HepG2 (cell line): ENCODE data around the gene GRIP2. TPM values are rescaled to one million over a fixed set of nuclear protein-coding genes. Genes with fewer than 3 reads are reported as not detected.

ENCODE experiments used
- ATAC-seq: fragments of 200-7000 bp; cut with Tn5 transposase; 3 replicates; pipeline ENCODE4 v1.9.1; 2020; ENCODE audit warnings: mild to moderate bottlenecking, moderate library complexity
- BruUV-seq: library from RNA; stranded (reverse); fragments of 400-500 nt; replicated peaks from 2 replicates; lab custom pipeline; 2021; lab: Mats Ljungman, UMichigan
- CTCF ChIA-PET: fragments of 300-600 bp; formaldehyde crosslinking; extraction: SDS; loops from one replicate; lab custom pipeline; 2021; ENCODE audit warnings: low total read pairs, inconsistent platforms, low intra/inter-chr PET ratio; lab: Yijun Ruan, JAX
- POLR2A ChIA-PET: fragments of 350-600 bp; sonication (Branson Sonifier 250); formaldehyde crosslinking; loops from one replicate; lab custom pipeline; 2020; ENCODE audit warnings: antibody characterized with exemption, inconsistent platforms; lab: Yijun Ruan, JAX
- DNase-seq: peaks from one replicate; pipeline ENCODE4 v3.0.0-alpha.2; 2015; ENCODE audit warnings: low spot score
- FAIRE-seq: peaks from 3 replicates; lab custom pipeline; 2011; peaks lifted over from hg19 to GRCh38; lab: Jason Lieb, UNC
- H2AFZ ChIP-seq: one replicate; pipeline ENCODE4 v1.6.1; 2011; ENCODE audit warnings: low read length, inconsistent platforms
- H3K27ac ChIP-seq: fragments of 300-600 bp; 3 replicates; pipeline ENCODE4 v1.8.0; 2011; ENCODE audit warnings: mixed run types, mild to moderate bottlenecking, mixed read lengths, low read length, inconsistent platforms; ENCODE audit not compliant: insufficient read depth; ENCODE audit errors: extremely low read length
- H3K27me3 ChIP-seq, 2 experiments: fragments of 200-600 bp in 1 of 2; 2 replicates in 1 of 2; 3 replicates in 1 of 2; pipeline versions ENCODE4 v1.6.0 to v1.8.0; 2011; ENCODE audit warnings: low read length in 2 of 2, mild to moderate bottlenecking in 2 of 2, moderate library complexity in 2 of 2, inconsistent platforms in 1 of 2; ENCODE audit not compliant: insufficient read depth in 2 of 2, control insufficient read depth in 1 of 2
- H3K36me3 ChIP-seq, 2 experiments: fragments of 200-600 bp in 1 of 2; replicated peaks in 1 of 2; 2 replicates in 1 of 2; 3 replicates in 1 of 2; pipeline versions ENCODE4 v1.5.1 to v1.8.0; 2011; ENCODE audit warnings: low read length in 2 of 2, inconsistent platforms in 1 of 2; ENCODE audit not compliant: insufficient read depth in 2 of 2, control insufficient read depth in 1 of 2
- H3K4me1 ChIP-seq: 2 replicates; pipeline ENCODE4 v1.5.1; 2012; ENCODE audit warnings: low read length, inconsistent platforms; ENCODE audit not compliant: insufficient read depth
- H3K4me2 ChIP-seq: 2 replicates; pipeline ENCODE4 v1.6.0; 2011; ENCODE audit warnings: low read depth, low read length, inconsistent platforms
- H3K4me3 ChIP-seq, 3 experiments: fragments of 200-600 bp in 1 of 3; sonication (generic), shearing (Covaris generic) in 1 of 3; replicated peaks in 1 of 3; 2 replicates each; pipeline ENCODE4 v1.5.1; 2011 to 2016; ENCODE audit warnings: low read length in 3 of 3, inconsistent platforms in 2 of 3, low read depth in 2 of 3, mild to moderate bottlenecking in 2 of 3, control low read depth in 1 of 3, mixed read lengths in 1 of 3; ENCODE audit not compliant: insufficient read depth in 1 of 3
- H3K79me2 ChIP-seq: one replicate; pipeline ENCODE4 v1.6.1; 2011; ENCODE audit warnings: low read length, inconsistent platforms; ENCODE audit not compliant: insufficient read depth
- H3K9ac ChIP-seq: 2 replicates; pipeline ENCODE4 v1.6.0; 2011; ENCODE audit warnings: mild to moderate bottlenecking, low read depth, low read length, inconsistent platforms; ENCODE audit not compliant: insufficient read depth
- H3K9me3 ChIP-seq: 2 replicates; pipeline ENCODE4 v1.5.1; 2012; ENCODE audit warnings: mild to moderate bottlenecking, low read length
- H4K20me1 ChIP-seq: 2 replicates; pipeline ENCODE4 v1.6.0; 2011; ENCODE audit warnings: inconsistent platforms, mild to moderate bottlenecking, low read length, moderate library complexity; ENCODE audit not compliant: insufficient read depth
- IRF1 ChIP-seq: sonication (generic); formaldehyde crosslinking; IDR thresholded peaks from 2 replicates; pipeline ENCODE4 v1.4.0; 2020; ENCODE audit warnings: low read depth, mild to moderate bottlenecking, missing genetic modification reagents
- KIAA2018 ChIP-seq: sonication (generic); formaldehyde crosslinking; IDR thresholded peaks from 2 replicates; pipeline ENCODE4 v1.5.0; 2020; ENCODE audit warnings: mild to moderate bottlenecking, missing genetic modification reagents, borderline replicate concordance
- NR2F6 ChIP-seq, 2 experiments: IDR thresholded peaks; 2 replicates each; pipeline ENCODE4 v1.6.1; 2016; ENCODE audit warnings: antibody characterized with exemption in 1 of 2, mild to moderate bottlenecking in 1 of 2
- TMF1 ChIP-seq: sonication (generic); formaldehyde crosslinking; IDR thresholded peaks from 2 replicates; pipeline ENCODE4 v1.8.1; 2022; ENCODE audit warnings: low read depth, missing genetic modification reagents
- ZBTB43 ChIP-seq: sonication (generic); formaldehyde crosslinking; conservative IDR thresholded peaks from 2 replicates; pipeline ENCODE4 v1.4.0; 2020; ENCODE audit warnings: missing genetic modification reagents
- ZNF264 ChIP-seq: sonication (generic); formaldehyde crosslinking; IDR thresholded peaks from 2 replicates; pipeline ENCODE4 v1.4.0; 2020; ENCODE audit warnings: missing genetic modification reagents
- ZNF282 ChIP-seq: fragments of 450-650 bp; IDR thresholded peaks from 2 replicates; pipeline ENCODE4 v1.6.1; 2018; ENCODE audit not compliant: partially characterized antibody
- ZUFSP ChIP-seq: sonication (generic); formaldehyde crosslinking; IDR thresholded peaks from 2 replicates; pipeline ENCODE4 v1.9.0; 2021; ENCODE audit warnings: missing genetic modification reagents, mild to moderate bottlenecking, borderline replicate concordance
- ZZZ3 ChIP-seq: sonication (generic); formaldehyde crosslinking; IDR thresholded peaks from 2 replicates; pipeline ENCODE4 v1.4.0; 2020; ENCODE audit warnings: missing genetic modification reagents, mild to moderate bottlenecking, borderline replicate concordance
- WGBS: methylation state at CpG from one replicate; pipeline ENCODE4 v1.1.6; 2017; ENCODE audit warnings: low lambda C conversion rate; 5-methylcytosine and 5-hydroxymethylcytosine counted together
- in situ Hi-C: cut with HindIII; loops from 2 replicates; pipeline ENCODE4 v1.10.0; 2017; ENCODE audit warnings: low pct_unique_long_range_greater_than_20kb; ENCODE audit not compliant: extremely low pct_ligation_motif_present
- intact Hi-C: fragments of 100-400 bp; cut with micrococcal nuclease; formaldehyde crosslinking; loops from one replicate; pipeline ENCODE4 v1.10.0; 2022; ENCODE audit not compliant: unreplicated experiment
- polyA plus RNA-seq, 8 experiments: library from polyadenylated mRNA; depleted of rRNA in 3 of 8; stranded (reverse) in 7 of 8; unstranded in 1 of 8; fragments of >200 nt; fragmentation: Illumina TruSeq in 4 of 8; extraction: Trizol in 4 of 8; gene quantifications; 2 replicates each; pipeline versions ENCODE4 v1.2.1 to v1.2.3, GENCODE V29; 2011 to 2016; ENCODE audit warnings: low read depth in 4 of 8, missing spikeins in 1 of 8, mixed read lengths in 1 of 8; ENCODE audit not compliant: insufficient read depth in 1 of 8
- total RNA-seq, 5 experiments: library from RNA; depleted of rRNA; stranded (reverse); fragments of >200 nt; fragmentation: Illumina TruSeq; extraction: Trizol; gene quantifications; 2 replicates each; pipeline ENCODE4 v1.2.3, GENCODE V29; 2016; ENCODE audit warnings: low read depth in 1 of 5

The GRIP2 gene
- total and polyA plus RNA-seq, 2 of the 13 experiments (the other 11 are each of a cell fraction or from before 2014, with no cell fraction given): 0.11 to 0.24 TPM

GRCh38 chr3:14540821-14541385 lies 761 bp upstream of the GRIP2 start:
- Histone ChIP-seq H3K27me3 (peaks cover 7 to 12% of the 10 kb centered on the region in 2 experiments; a peak in 3 of 5 replicates), H3K9me3 (no peaks in the 10 kb centered on the region), H3K4me2 (no peak overlapping the region), H3K79me2 (no peaks in the 10 kb centered on the region), H3K9ac (no peak overlapping the region), H3K27ac (no peak overlapping the region), H3K4me1 (no peaks in the 10 kb centered on the region), H4K20me1 (no peaks in the 10 kb centered on the region), H2AFZ (no peak overlapping the region), H3K36me3 (no peaks in the 10 kb centered on the region), H3K4me3 (no peak overlapping the region)
- ChIA-PET CTCF (no interaction called here), POLR2A (no interaction called here)
- FAIRE-seq: no peak
- no TSS peak for BruUV-seq
- intact Hi-C loops (no loop called here), in situ Hi-C loops (no loop called here)
- TF ChIP-seq ZNF264 (no peak), KIAA2018 (no peak), ZZZ3 (CRISPR knock-in tag) (no peak), NR2F6 (IDR thresholded peaks at IDR 0.05) (no peak), NR2F6 (CRISPR knock-in tag; IDR thresholded peaks at IDR 0.05) (no peak), ZNF282 (no peak), TMF1 (CRISPR knock-in tag) (no peak), ZBTB43 (CRISPR knock-in tag) (no peak), ZUFSP (CRISPR knock-in tag) (no peak), IRF1 (CRISPR knock-in tag) (no peak)
- ATAC-seq: no peak
- DNase-seq: no peak
- 21% methylated on average over 4 of the region's 6 CpGs for WGBS
